ENCODE results near the gene KIAA1217.
"Not testable (repeated sequence)": the region's sequence is repeated elsewhere in the genome, so short reads cannot be mapped to it uniquely, and the experiment has no call there.

Gene KIAA1217

GRCh38 chr10:24415455-24416125, 206.7 kb downstream of the KIAA1217 start:
- DNase-seq: no peak

DNA sequence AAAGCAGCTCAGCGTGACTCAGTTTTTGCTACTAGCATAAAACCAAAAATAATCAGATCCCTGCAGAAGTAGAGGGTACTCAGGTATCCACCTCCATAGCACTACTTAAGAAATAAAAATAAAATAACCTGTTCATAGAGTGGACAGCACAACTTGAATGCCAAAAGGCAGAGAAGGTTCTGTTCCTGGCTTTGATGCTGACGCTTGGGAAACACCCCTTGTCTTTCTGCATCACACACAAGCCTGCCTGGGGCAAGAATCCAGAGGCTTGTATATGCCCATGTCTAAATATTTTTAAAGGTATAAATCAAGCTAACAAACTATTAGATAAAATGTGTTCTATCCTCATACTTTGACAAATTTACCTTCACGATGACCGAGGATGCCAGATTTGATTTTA, 207.3 kb downstream of the KIAA1217 start:
- DNase-seq: no peak

GRCh38 chr10:24417053-24417452, 208.1 kb downstream of the KIAA1217 start:
- no peak for DNase-seq

DNA sequence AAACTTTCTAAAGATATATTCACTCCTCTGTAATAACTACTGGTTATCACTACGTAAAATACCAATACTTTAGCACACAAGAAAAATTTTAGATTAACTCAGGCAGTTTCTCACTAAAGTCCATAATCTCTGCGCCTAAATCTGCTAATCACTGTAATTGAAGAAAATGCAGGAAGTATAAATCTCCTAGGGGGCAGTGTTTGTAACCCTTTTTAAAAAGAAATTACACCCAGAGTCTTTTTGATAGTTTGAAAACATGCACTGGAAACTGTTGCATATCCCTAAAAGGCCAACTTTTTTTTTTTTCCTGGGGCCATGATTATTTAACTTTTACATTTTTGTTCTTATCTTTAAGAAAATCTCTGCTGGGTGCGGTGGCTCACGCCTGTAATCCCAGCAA, 209.6 kb downstream of the KIAA1217 start:
- DNase-seq: no peak

DNA sequence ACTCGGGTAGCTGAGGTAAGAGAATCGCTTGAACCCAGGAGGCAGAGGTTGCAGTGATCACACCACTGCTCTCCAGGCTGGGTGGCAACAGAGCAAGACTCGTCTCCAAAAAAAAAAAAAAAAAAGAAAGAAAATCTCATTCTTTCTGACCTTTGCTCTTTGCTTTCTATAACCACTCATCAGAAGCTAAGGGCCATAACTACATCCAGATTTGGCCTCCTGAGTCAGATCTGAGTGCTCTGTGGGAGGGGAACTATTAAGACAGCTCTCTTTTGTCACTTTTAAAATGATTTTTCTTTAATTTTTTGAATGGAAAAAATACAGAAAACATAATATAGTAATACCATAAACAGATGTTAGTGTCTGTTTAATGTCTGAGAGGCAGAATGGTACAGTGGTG, 210.1 kb downstream of the KIAA1217 start:
- DNase-seq: no peak

- DNase-seq: no peak
Observed at GRCh38 chr10:24425151-24425550, 216.2 kb downstream of the KIAA1217 start.

- DNase-seq: no peak
Observed at GRCh38 chr10:24427678-24428409, 218.9 kb downstream of the KIAA1217 start.

- no peak for DNase-seq
Observed at GRCh38 chr10:24428410-24428782, 219.5 kb downstream of the KIAA1217 start.

DNA sequence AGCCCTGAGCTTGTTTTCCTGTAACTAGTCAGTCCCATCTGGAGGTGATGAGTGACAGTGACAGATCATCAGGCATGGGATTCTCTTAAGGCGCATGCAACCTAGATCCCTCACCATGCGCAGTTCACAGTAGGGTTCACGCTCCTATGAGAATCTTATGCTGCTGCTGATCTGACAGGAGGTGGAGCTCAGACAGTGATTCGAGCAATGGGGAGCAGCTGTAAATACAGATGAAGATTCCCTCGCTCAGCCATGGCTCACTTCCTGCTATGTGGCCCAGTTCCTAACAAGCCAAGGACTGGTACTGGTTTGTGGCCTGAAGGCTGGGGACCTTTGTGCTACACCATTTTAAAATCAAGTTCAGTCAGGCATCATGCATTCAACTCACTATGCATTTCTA, 221.7 kb downstream of the KIAA1217 start:
- DNase-seq: no peak

DNA sequence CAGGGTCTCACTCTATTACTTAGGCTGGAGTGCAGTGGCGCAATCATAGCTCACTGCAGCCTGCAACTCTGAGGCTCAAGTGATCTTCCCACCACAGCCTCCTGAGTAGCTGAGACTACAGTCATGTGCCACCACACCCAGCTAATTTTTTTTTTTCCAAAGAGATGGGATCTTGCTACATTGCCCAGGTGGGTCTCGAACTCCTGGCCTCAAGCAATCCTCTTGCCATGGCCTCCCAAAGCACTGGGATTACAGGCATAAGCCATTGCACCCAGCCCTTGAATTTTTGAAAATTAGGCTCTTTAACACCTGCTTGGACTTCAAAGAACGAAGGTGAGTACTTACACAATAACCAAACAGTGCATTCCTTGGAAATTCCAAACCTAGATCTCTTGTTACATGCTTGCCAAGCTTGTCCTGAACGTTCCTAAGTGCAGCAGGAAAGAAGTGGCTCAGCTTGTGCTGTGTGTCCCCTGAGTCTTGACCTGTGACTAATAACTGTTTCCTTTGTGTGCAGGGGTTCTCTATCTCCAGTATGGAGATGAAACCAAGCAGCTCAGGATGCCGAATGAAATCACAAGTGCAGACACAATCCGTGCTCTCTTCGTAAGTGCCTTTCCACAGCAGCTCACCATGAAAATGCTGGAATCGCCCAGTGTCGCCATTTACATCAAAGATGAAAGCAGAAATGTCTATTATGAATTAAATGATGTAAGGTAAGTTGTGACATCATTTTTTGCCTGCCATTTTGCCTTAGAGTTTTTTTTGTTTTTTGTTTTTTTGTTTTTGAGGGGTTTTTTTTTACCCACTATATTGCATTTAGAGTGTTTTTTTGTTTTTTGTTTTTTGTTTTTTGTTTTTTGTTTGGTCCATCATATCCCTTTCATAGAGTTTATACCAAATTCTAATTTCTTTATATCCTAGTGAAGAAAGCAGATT, 223.8 kb downstream of the KIAA1217 start:
- DNase-seq: no peak

GRCh38 chr10:24433705-24434104, 224.8 kb downstream of the KIAA1217 start:
- no peak for DNase-seq

GRCh38 chr10:24434961-24435360, 226.0 kb downstream of the KIAA1217 start:
- no peak for DNase-seq

GRCh38 chr10:24435374-24435773, 226.4 kb downstream of the KIAA1217 start:
- no peak for DNase-seq

- DNase-seq: no peak
Observed at GRCh38 chr10:24437302-24437701, 228.4 kb downstream of the KIAA1217 start.

GRCh38 chr10:24438800-24439199, 229.9 kb downstream of the KIAA1217 start:
- DNase-seq: no peak

DNA sequence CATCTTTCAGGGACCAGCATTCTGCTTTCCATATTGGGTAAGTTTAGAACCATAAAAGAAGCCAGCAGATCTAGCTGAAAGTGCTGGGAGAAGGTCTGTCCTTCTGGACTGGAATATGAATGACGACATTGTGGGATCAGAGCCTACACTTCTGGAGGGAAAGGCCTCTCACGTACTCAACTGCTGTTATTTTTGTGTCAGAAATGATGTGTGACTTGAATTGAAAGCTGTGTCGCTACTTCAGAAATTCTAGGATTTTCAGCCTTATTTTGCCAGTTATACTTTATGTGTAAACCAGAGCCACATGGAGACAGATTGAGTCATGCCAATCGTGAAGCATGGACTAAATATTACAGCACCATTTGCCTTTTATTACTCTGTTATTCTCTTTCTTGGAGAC, 231.0 kb downstream of the KIAA1217 start:
- DNase-seq: no peak

GRCh38 chr10:24440817-24441797, 232.2 kb downstream of the KIAA1217 start:
- no peak for DNase-seq

- no peak for DNase-seq
Observed at GRCh38 chr10:24442234-24442633, 233.3 kb downstream of the KIAA1217 start.

- not testable (repeated sequence) for DNase-seq
Observed at GRCh38 chr10:24442641-24443174, 233.8 kb downstream of the KIAA1217 start.

GRCh38 chr10:24444337-24444736, 235.4 kb downstream of the KIAA1217 start:
- no peak for DNase-seq

GRCh38 chr10:24445958-24446357, 237.0 kb downstream of the KIAA1217 start:
- not testable (repeated sequence) for DNase-seq

- no peak for DNase-seq
Observed at GRCh38 chr10:24446739-24447138, 237.8 kb downstream of the KIAA1217 start.
